GM12864 (cell line): ENCODE measurements around the gene SSR3.

Experiments
- DNase-seq: peaks from one replicate; pipeline ENCODE4 v3.0.0-alpha.2; 2011; ENCODE audit warnings: low read depth
- H3K4me3 ChIP-seq: 2 replicates; pipeline ENCODE4 v1.5.1; 2011; ENCODE audit warnings: mild to moderate bottlenecking, low read depth, low read length, control low read depth
- TF ChIP-seq, protein P1 (sequence below): IDR thresholded peaks from 2 replicates; pipeline ENCODE4 v1.5.1; 2011; ENCODE audit warnings: low read depth, mild to moderate bottlenecking, moderate library complexity, low read length, control low read depth, inconsistent platforms; ENCODE audit errors: missing control alignments

The SSR3 gene

DNA sequence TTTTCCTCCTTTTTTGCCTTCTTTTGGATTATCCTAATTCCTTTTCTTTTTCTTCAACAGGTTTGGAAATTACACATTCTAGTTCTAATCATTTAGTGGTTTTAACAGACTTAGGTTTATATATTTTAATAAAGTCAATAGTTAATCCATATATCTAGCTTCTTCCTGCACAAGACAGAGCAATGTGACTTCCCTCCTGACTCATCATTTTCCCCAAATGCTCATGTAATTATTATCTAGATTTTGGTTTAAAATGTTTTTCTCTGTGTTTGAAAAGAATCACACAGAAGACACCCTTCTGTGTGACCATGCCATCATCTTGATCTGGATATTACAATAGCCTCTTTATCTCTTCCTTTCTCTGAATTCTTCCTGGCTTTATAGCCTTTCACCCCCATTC, 28.6 kb upstream of the SSR3 start:
- TF ChIP-seq, protein P1, sequence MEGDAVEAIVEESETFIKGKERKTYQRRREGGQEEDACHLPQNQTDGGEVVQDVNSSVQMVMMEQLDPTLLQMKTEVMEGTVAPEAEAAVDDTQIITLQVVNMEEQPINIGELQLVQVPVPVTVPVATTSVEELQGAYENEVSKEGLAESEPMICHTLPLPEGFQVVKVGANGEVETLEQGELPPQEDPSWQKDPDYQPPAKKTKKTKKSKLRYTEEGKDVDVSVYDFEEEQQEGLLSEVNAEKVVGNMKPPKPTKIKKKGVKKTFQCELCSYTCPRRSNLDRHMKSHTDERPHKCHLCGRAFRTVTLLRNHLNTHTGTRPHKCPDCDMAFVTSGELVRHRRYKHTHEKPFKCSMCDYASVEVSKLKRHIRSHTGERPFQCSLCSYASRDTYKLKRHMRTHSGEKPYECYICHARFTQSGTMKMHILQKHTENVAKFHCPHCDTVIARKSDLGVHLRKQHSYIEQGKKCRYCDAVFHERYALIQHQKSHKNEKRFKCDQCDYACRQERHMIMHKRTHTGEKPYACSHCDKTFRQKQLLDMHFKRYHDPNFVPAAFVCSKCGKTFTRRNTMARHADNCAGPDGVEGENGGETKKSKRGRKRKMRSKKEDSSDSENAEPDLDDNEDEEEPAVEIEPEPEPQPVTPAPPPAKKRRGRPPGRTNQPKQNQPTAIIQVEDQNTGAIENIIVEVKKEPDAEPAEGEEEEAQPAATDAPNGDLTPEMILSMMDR: no peak
- no peak overlapping the region for H3K4me3 ChIP-seq
- DNase-seq: no peak

DNA sequence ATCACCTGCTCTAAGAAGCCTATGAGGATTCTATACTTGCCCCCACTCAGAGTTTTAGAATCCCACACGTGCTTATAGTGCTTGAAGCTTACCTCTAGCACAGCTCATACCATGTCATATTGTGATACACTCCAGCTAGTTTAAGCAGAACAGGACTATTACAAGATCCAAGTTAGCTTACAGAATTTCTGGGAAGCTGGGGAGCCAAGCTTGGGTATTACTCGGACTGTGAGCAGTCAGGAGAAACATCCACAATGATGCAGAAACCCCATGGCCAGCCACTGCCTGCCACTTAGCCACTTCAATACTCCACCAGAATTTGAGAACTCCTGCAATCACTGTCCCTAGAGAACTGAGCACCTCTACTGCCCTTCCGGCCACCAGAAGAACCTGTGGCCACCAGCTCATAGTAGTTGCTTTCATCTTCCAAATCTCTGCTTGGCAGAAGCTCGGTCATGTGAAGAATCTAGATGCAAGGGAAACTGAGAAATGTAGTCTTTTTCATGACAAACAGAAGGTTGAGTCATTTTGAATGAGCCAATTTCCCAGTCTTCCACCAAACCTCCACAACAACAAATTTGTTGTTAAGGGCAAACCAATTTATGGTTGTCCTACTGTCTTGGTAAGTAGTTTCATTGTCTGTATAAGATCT, 27.7 kb upstream of the SSR3 start:
- DNase-seq: no peak
- TF ChIP-seq, protein P1: no peak
- H3K4me3 ChIP-seq: no peak overlapping the region

DNA sequence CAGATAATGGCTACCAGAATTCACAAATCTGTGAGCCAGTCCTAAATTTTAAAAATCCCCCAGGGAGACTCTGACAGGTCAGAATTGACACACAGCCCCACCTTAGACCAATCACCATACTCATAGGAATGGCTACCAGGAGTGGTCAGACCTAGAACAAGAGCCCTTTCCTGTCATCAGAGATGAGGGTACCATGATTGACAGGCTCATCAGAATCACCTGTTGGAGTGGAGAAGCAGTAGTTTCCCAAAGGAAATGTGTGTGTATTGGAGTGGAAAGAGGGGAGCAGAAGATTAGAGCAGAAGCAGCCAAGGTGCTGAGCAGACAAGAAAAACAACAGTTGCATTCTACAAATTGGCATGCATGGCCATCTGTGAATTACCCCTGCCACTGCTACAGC, 27.0 kb upstream of the SSR3 start:
- no peak for DNase-seq
- TF ChIP-seq, protein P1: no peak
- no peak overlapping the region for H3K4me3 ChIP-seq

DNA sequence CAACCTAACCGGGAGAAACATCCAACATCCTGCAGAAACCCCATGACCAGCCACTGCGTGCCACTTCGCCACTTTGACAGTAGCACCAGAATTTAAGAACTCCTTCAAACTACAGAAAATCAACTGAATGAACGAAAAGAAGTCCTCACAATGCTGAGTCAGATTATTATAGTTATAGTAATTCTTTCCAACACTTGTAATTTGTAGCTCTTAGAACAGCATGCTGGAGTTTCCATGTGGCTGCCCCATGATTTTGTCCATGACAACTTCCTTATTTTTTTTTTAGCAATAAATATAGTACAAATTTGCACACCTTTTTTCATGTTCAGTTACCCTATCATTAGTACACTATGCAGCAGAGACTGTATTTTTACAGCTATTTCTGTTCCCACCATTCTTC, 26.1 kb upstream of the SSR3 start:
- TF ChIP-seq, protein P1: no peak
- no peak for DNase-seq
- H3K4me3 ChIP-seq: no peak overlapping the region

DNA sequence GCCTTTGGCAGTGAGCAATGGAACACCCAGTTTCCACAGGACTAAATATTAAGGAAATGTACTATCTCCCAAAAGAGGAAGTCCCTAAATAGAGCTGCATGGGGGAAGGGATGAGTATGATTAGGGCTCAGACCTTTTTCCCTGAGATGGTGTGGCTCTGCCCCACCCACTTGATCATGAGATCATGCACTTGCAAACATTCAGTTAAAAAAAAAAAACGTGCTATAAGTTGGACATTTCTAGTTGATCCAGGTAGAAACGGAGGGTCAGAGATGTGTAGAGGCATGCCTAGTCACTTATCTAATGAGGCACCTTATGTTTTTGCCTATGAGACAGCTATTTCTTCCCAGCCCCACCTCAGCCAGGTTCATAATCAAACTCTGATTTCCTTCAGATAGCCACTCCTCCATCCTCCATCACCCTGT, 24.5 kb upstream of the SSR3 start:
- no peak for DNase-seq

DNA sequence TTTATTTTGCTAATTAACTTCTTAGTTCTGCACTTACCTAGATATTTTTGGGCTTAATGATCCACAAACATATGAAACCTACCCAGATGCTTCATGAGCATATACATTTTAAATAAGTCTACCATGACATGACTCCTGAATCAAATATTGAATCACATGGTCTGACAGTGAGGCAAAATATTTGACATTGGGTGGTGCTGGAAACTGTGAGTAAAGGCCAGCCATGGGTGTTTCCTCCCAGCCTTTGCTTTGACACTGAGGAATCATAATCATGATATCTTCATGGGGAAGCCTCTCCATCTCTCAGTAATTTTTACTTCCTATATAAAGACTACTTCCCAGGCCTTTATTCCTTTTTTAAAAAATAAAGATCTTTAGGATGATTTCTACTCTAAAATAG, 22.8 kb upstream of the SSR3 start:
- TF ChIP-seq, protein P1: no peak
- no peak for DNase-seq
- H3K4me3 ChIP-seq: no peak overlapping the region

More for the DNA sequence above, 24.5 kb upstream of the SSR3 start:
- H3K4me3 ChIP-seq: no peak overlapping the region
- TF ChIP-seq, protein P1: no peak
